ENCODE measurements around the gene MYPOP.
"Not testable (repeated sequence)": the region's sequence is repeated elsewhere in the genome, so short reads cannot be mapped to it uniquely, and the experiment has no call there.

GRCh38 chr19:45895983-45896599 is 6.3 kb downstream of the MYPOP start:
- TF ChIP-seq ZBTB44 (tag by site-specific recombination; IDR thresholded peaks at IDR 0.05); ZNF221 (tag by site-specific recombination; IDR thresholded peaks at IDR 0.05; ENCODE audit: borderline replicate concordance); ZSCAN23 (tag by site-specific recombination; IDR thresholded peaks at IDR 0.05); CTCF (tag by site-specific recombination; IDR thresholded peaks at IDR 0.05); REST (tag by site-specific recombination; IDR thresholded peaks at IDR 0.05); ZNF362 (tag by site-specific recombination; IDR thresholded peaks at IDR 0.05); ZNF76 (tag by site-specific recombination; IDR thresholded peaks at IDR 0.05; ENCODE audit: borderline replicate concordance, low read depth); SP2 (tag by site-specific recombination; IDR thresholded peaks at IDR 0.05); ZNF274 (IDR thresholded peaks at IDR 0.05; ENCODE audit: low read length); ZNF274 (tag by site-specific recombination; IDR thresholded peaks at IDR 0.05; ENCODE audit: borderline replicate concordance); ZNF558 (tag by site-specific recombination; IDR thresholded peaks at IDR 0.05); OSR2 (tag by site-specific recombination; IDR thresholded peaks at IDR 0.05); KLF9 (tag by site-specific recombination; IDR thresholded peaks at IDR 0.05; ENCODE audit: low read depth); REPIN1 (tag by site-specific recombination; IDR thresholded peaks at IDR 0.05; ENCODE audit: low read depth); GLI2 (tag by site-specific recombination; IDR thresholded peaks at IDR 0.05; ENCODE audit: borderline replicate concordance, low read depth): not testable (repeated sequence)
